ENCODE measurements around the gene METAP1D. TPM values are rescaled to one million over a fixed set of nuclear protein-coding genes. Genes with fewer than 3 reads are reported as not detected.

METAP1D gene
- total and polyA plus RNA-seq, 2 donors from 2014 or later = 4.0 to 6.2 TPM

- Histone ChIP-seq H3K9ac (ENCODE audit: low read length in 3 of 3) (no peak overlapping the region), H3K4me3 (ENCODE audit: low read length in 3 of 3) (no peak overlapping the region), H3K9me3 (ENCODE audit: control insufficient read depth in 2 of 3, insufficient read depth in 1 of 3, low read length in 3 of 3) (no peaks in the 10 kb centered on the region), H3K27me3 (ENCODE audit: control insufficient read depth, insufficient read depth, low read length) (no peaks in the 10 kb centered on the region), H3K27ac (ENCODE audit: low read depth in 2 of 2, low read length in 2 of 2) (no peak overlapping the region), H3K4me1 (ENCODE audit: control insufficient read depth in 2 of 3, insufficient read depth in 2 of 3, low read depth in 1 of 3, low read length in 3 of 3) (peaks cover 0 to 3% (median 0%) of the 10 kb centered on the region in 3 donors), H3K36me3 (ENCODE audit: control insufficient read depth in 2 of 3, insufficient read depth in 3 of 3, low read length in 3 of 3) (no peaks in the 10 kb centered on the region)
- no peak for FAIRE-seq
- intact Hi-C loops (cut with DNase I) = no loop called here
- TF ChIP-seq, protein P1, sequence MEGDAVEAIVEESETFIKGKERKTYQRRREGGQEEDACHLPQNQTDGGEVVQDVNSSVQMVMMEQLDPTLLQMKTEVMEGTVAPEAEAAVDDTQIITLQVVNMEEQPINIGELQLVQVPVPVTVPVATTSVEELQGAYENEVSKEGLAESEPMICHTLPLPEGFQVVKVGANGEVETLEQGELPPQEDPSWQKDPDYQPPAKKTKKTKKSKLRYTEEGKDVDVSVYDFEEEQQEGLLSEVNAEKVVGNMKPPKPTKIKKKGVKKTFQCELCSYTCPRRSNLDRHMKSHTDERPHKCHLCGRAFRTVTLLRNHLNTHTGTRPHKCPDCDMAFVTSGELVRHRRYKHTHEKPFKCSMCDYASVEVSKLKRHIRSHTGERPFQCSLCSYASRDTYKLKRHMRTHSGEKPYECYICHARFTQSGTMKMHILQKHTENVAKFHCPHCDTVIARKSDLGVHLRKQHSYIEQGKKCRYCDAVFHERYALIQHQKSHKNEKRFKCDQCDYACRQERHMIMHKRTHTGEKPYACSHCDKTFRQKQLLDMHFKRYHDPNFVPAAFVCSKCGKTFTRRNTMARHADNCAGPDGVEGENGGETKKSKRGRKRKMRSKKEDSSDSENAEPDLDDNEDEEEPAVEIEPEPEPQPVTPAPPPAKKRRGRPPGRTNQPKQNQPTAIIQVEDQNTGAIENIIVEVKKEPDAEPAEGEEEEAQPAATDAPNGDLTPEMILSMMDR (IDR thresholded peaks at IDR 0.05; ENCODE audit: borderline replicate concordance, extremely low read depth, insufficient read depth) = no peak
- DNase-seq = peak in 1 of 5 donors; percentile 29
Measured at GRCh38 chr2:172050479-172051125, 50.8 kb downstream of the METAP1D start.

DNA sequence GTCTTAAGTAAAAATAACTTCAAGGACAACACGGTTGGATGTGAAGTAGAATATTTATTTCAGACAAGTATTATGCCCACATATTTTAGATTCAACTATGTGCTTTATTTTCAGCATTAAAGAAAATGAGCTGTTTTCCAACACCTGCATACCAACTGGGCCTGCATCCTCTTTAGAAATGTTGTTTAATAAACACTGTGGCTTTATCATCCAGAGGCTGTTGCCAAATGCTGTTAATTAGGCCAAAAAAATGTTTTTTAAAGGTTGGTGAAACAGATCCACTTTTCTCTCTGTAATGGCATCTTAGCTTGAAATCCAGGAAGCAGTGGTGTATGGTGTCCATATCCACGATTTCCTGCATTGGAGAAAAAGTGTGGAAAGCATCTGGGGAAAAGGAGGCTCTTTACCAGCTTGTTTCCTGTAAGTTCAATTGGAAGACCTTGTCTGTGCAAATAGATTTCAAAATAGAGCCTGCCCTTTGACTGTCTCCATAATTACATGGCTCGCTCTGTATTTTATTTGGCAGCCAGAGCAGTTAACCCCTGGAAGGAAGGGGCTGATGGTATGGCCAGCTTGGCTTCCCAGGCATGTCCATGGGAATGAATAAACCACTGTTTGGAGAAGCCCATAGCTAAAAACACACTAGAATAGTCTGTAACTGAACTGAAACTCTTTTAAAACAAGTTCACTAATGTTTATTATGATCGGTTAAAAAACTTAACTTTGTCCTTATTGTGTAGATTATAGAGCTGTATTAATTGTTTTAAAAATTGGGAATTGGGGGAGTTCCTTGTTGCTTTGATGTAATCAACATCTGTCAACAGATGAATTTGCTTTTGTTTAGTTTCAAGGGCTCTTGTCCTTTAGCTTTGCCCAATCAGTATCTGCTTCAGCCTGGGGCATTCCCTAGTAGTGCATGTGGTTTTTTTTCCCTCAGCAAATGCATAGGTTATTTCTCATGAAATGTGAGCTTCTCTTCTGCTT is 52.5 kb downstream of the METAP1D start:
- H3K36me3 ChIP-seq (ENCODE audit: control insufficient read depth in 2 of 3, insufficient read depth in 3 of 3, low read length in 3 of 3) = no peaks in the 10 kb centered on the region
- intact Hi-C loops (cut with DNase I) = no loop called here
- peaks cover 0 to 3% (median 0%) of the 10 kb centered on the region in 3 donors for H3K4me1 ChIP-seq (ENCODE audit: control insufficient read depth in 2 of 3, insufficient read depth in 2 of 3, low read depth in 1 of 3, low read length in 3 of 3)
- no peaks in the 10 kb centered on the region for H3K27me3 ChIP-seq (ENCODE audit: control insufficient read depth, insufficient read depth, low read length)
- H3K9me3 ChIP-seq (ENCODE audit: control insufficient read depth in 2 of 3, insufficient read depth in 1 of 3, low read length in 3 of 3) = no peaks in the 10 kb centered on the region
- H3K4me3 ChIP-seq (ENCODE audit: low read length in 3 of 3) = no peak overlapping the region
- TF ChIP-seq, protein P1 (IDR thresholded peaks at IDR 0.05; ENCODE audit: borderline replicate concordance, extremely low read depth, insufficient read depth) = no peak
- DNase-seq = peak in 2 of 5 donors; percentile 38 to 40
- no peak overlapping the region for H3K9ac ChIP-seq (ENCODE audit: low read length in 3 of 3)
- no peak for FAIRE-seq
- no peak overlapping the region for H3K27ac ChIP-seq (ENCODE audit: low read depth in 2 of 2, low read length in 2 of 2)

- no peaks in the 10 kb centered on the region for H3K27me3 ChIP-seq (ENCODE audit: control insufficient read depth, insufficient read depth, low read length)
- no peak overlapping the region for H3K27ac ChIP-seq (ENCODE audit: low read depth in 2 of 2, low read length in 2 of 2)
- intact Hi-C loops (cut with DNase I) = no loop called here
- no peak overlapping the region for H3K4me3 ChIP-seq (ENCODE audit: low read length in 3 of 3)
- TF ChIP-seq, protein P1 (IDR thresholded peaks at IDR 0.05; ENCODE audit: borderline replicate concordance, extremely low read depth, insufficient read depth) = no peak
- H3K4me1 ChIP-seq (ENCODE audit: control insufficient read depth in 2 of 3, insufficient read depth in 2 of 3, low read depth in 1 of 3, low read length in 3 of 3) = peaks cover 0 to 3% (median 0%) of the 10 kb centered on the region in 3 donors
- H3K9me3 ChIP-seq (ENCODE audit: control insufficient read depth in 2 of 3, insufficient read depth in 1 of 3, low read length in 3 of 3) = no peaks in the 10 kb centered on the region
- H3K36me3 ChIP-seq (ENCODE audit: control insufficient read depth in 2 of 3, insufficient read depth in 3 of 3, low read length in 3 of 3) = no peaks in the 10 kb centered on the region
- H3K9ac ChIP-seq (ENCODE audit: low read length in 3 of 3) = no peak overlapping the region
- DNase-seq (no peak), FAIRE-seq (no peak)
Measured at GRCh38 chr2:172053486-172053885, 53.7 kb downstream of the METAP1D start.
